A549 (cell line): ENCODE measurements around the gene XCR1. TPM values are rescaled to one million over a fixed set of nuclear protein-coding genes. Genes with fewer than 3 reads are reported as not detected.

Experiments used
- ATAC-seq, 2 experiments: fragments of 200-7000 bp in 1 of 2; fragments of >200 bp in 1 of 2; cut with Nextera tagmentation in 1 of 2; cut with Tn5 transposase in 1 of 2; 3 replicates each; pipeline versions ENCODE4 v1.8.0 to v1.9.1; 2018 to 2020; ENCODE audit warnings: mild to moderate bottlenecking in 1 of 2, moderate library complexity in 1 of 2
- CTCF ChIA-PET: fragments of 300-600 bp; sonication (Branson Sonifier 250); formaldehyde crosslinking; extraction: SDS; loops from one replicate; lab custom pipeline; 2021; ENCODE audit warnings: antibody characterized with exemption, inconsistent platforms; lab: Yijun Ruan, JAX
- POLR2A ChIA-PET: fragments of 350-600 bp; formaldehyde crosslinking; extraction: SDS; loops from one replicate; lab custom pipeline; 2021; ENCODE audit warnings: antibody characterized with exemption, inconsistent platforms; lab: Yijun Ruan, JAX
- DNase-seq, 2 experiments: peaks; one replicate each; pipeline versions ENCODE4 v3.0.0 to v3.0.0-alpha.2; 2011 to 2016; ENCODE audit warnings: low read depth in 1 of 2, low spot score in 1 of 2
- FAIRE-seq: peaks from 2 replicates; lab custom pipeline; 2011; peaks lifted over from hg19 to GRCh38; lab: Jason Lieb, UNC
- H3K27ac ChIP-seq, 2 experiments: fragments of >200 bp; sonication (Bioruptor Twin); formaldehyde crosslinking; 3 replicates each; pipeline ENCODE4 v1.5.1; 2016 to 2017
- H3K4me1 ChIP-seq: fragments of >200 bp; sonication (Bioruptor Twin); formaldehyde crosslinking; 3 replicates; pipeline ENCODE4 v1.6.1; 2016
- H3K4me2 ChIP-seq: fragments of >200 bp; sonication (Bioruptor Twin); formaldehyde crosslinking; 3 replicates; pipeline ENCODE4 v1.6.1; 2016
- H3K4me3 ChIP-seq: fragments of >200 bp; sonication (Bioruptor Twin); formaldehyde crosslinking; 3 replicates; pipeline ENCODE4 v1.5.1; 2016
- H3K9me3 ChIP-seq: fragments of >200 bp; sonication (Bioruptor Twin); formaldehyde crosslinking; 3 replicates; pipeline ENCODE4 v1.6.1; 2016
- BHLHE40 ChIP-seq: IDR thresholded peaks from 2 replicates; pipeline ENCODE4 v1.6.1; 2012; ENCODE audit warnings: low read depth, low read length, inconsistent platforms
- CBX2 ChIP-seq: fragments of 200-600 bp; sonication (generic); IDR thresholded peaks from 2 replicates; pipeline ENCODE4 v1.6.1; 2016; ENCODE audit warnings: low read depth, mild to moderate bottlenecking, borderline replicate concordance
- CHD2 ChIP-seq: fragments of 150-350 bp; IDR thresholded peaks from 2 replicates; pipeline ENCODE4 v1.6.1; 2014; ENCODE audit warnings: low read length; ENCODE audit not compliant: partially characterized antibody
- CHD4 ChIP-seq: fragments of 200-600 bp; sonication (generic); IDR thresholded peaks from 2 replicates; pipeline ENCODE4 v1.6.1; 2016; ENCODE audit warnings: antibody characterized with exemption, mild to moderate bottlenecking, borderline replicate concordance
- EHF ChIP-seq: fragments of 250-450 bp; sonication (Bioruptor Pico); IDR thresholded peaks from 2 replicates; pipeline ENCODE4 v1.5.0; 2020; ENCODE audit warnings: mild to moderate bottlenecking
- EHMT2 ChIP-seq: fragments of 200-600 bp; sonication (generic); IDR thresholded peaks from 2 replicates; pipeline ENCODE4 v1.6.1; 2016; ENCODE audit warnings: antibody characterized with exemption, low read depth, mild to moderate bottlenecking, moderate library complexity
- ESRRA ChIP-seq: fragments of 150-350 bp; IDR thresholded peaks from 2 replicates; pipeline ENCODE4 v1.6.1; 2014; ENCODE audit warnings: mild to moderate bottlenecking, low read length, borderline replicate concordance
- FOSL2 ChIP-seq, 2 experiments: fragments of 450-650 bp in 1 of 2; fragments of >200 bp in 1 of 2; sonication (Bioruptor Twin) in 1 of 2; formaldehyde crosslinking; IDR thresholded peaks; 2 replicates each; pipeline versions ENCODE4 v1.5.0 to v1.6.1; 2016 to 2020; ENCODE audit warnings: mild to moderate bottlenecking in 1 of 2, moderate library complexity in 1 of 2
- GATA3 ChIP-seq: IDR thresholded peaks from 2 replicates; pipeline ENCODE4 v1.6.1; 2012; ENCODE audit warnings: borderline replicate concordance
- HDAC2 ChIP-seq: fragments of 200-600 bp; sonication (generic); IDR thresholded peaks from 2 replicates; pipeline ENCODE4 v1.6.1; 2016
- HEYL ChIP-seq: fragments of 250-450 bp; sonication (Bioruptor Pico); IDR thresholded peaks from 2 replicates; pipeline ENCODE4 v1.8.0; 2021; ENCODE audit warnings: mild to moderate bottlenecking, moderate library complexity
- HOXA7 ChIP-seq: fragments of 250-450 bp; sonication (Bioruptor Pico); IDR thresholded peaks from 2 replicates; pipeline ENCODE4 v1.5.0; 2020; ENCODE audit warnings: mild to moderate bottlenecking, moderate library complexity
- KDM5A ChIP-seq: fragments of 200-600 bp; sonication (generic); IDR thresholded peaks from 2 replicates; pipeline ENCODE4 v1.6.1; 2016; ENCODE audit warnings: antibody characterized with exemption, mild to moderate bottlenecking
- NPAS2 ChIP-seq: fragments of 250-450 bp; sonication (Bioruptor Pico); IDR thresholded peaks from 2 replicates; pipeline ENCODE4 v1.8.0; 2022; ENCODE audit warnings: mild to moderate bottlenecking, moderate library complexity, borderline replicate concordance
- NR3C1 ChIP-seq: fragments of >200 bp; sonication (Bioruptor Twin); formaldehyde crosslinking; IDR thresholded peaks from 3 replicates; pipeline ENCODE4 v1.6.1; 2017
- PHF8 ChIP-seq: fragments of 200-600 bp; sonication (generic); IDR thresholded peaks from 2 replicates; pipeline ENCODE4 v1.6.1; 2016; ENCODE audit warnings: low read depth, mild to moderate bottlenecking, antibody characterized with exemption, moderate library complexity, borderline replicate concordance
- RARB ChIP-seq: fragments of 250-450 bp; sonication (Bioruptor Pico); IDR thresholded peaks from 2 replicates; pipeline ENCODE4 v1.8.0; 2021; ENCODE audit warnings: mild to moderate bottlenecking, moderate library complexity
- RCOR1 ChIP-seq: fragments of 150-350 bp; IDR thresholded peaks from 2 replicates; pipeline ENCODE4 v1.6.1; 2014; ENCODE audit warnings: antibody characterized with exemption, low read length, low read depth
- SREBF2 ChIP-seq: fragments of 450-650 bp; IDR thresholded peaks from 2 replicates; pipeline ENCODE4 v1.6.1; 2014; ENCODE audit warnings: mild to moderate bottlenecking, moderate library complexity
- TP53 ChIP-seq: fragments of 250-450 bp; sonication (Bioruptor Pico); IDR thresholded peaks from 2 replicates; pipeline ENCODE4 v1.5.0; 2021; ENCODE audit warnings: mild to moderate bottlenecking, moderate library complexity
- WGBS: methylation state at CpG from one replicate; pipeline ENCODE4 v1.1.6; 2017; ENCODE audit errors: missing lambda C conversion rate; 5-methylcytosine and 5-hydroxymethylcytosine counted together
- polyA plus RNA-seq, 4 experiments: library from polyadenylated mRNA; depleted of rRNA in 3 of 4; stranded (reverse); fragments of >200 nt; fragmentation: RNase III in 1 of 4; extraction: RNeasy Plus Mini Kit Qiagen cat#74134 plus additional on column Dnase treatment in 1 of 4; gene quantifications; 2 replicates in 3 of 4; 3 replicates in 1 of 4; pipeline ENCODE4 v1.2.3, GENCODE V29; 2011 to 2017
- TF ChIP-seq, protein P1 (sequence below): fragments of 250-450 bp; sonication (Bioruptor Pico); IDR thresholded peaks from 2 replicates; pipeline ENCODE4 v1.5.0; 2020; ENCODE audit warnings: low read depth, mild to moderate bottlenecking, moderate library complexity
- TF ChIP-seq, protein P2 (sequence below): IDR thresholded peaks from 2 replicates; pipeline ENCODE4 v1.6.1; 2012
- TF ChIP-seq, protein P3 (sequence below): fragments of 250-450 bp; sonication (Bioruptor Pico); IDR thresholded peaks from 2 replicates; pipeline ENCODE4 v1.5.0; 2021; ENCODE audit warnings: mild to moderate bottlenecking, moderate library complexity, borderline replicate concordance
- TF ChIP-seq, protein P4 (sequence below): fragments of >200 bp; sonication (Bioruptor Twin); formaldehyde crosslinking; IDR thresholded peaks from 3 replicates; pipeline ENCODE4 v1.5.1; 2016

The XCR1 gene
- polyA plus RNA-seq, 2 of the 4 experiments (the other 2 are of a cell fraction): not detected

DNA sequence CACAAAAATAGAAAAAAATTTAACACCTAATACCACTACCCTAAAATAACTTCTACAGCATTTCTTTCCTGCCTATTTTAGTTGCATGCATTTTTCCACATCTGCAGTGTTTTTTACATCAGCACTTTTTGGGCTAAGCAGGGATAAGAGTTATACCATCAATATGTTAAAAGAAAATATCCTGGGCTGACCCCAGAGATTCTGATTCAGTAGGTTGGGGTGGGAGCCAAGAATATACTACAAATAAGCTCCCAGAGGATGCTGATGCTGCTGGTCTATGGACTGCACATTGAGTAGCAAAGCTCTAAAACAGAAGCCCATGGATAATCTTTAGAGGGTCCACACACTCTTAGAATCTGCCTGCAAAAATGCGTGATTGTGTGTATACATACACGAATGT, 46.5 kb downstream of the XCR1 start:
- Histone ChIP-seq H3K27ac (no peak overlapping the region), H3K4me1 (peaks cover 7% of the 10 kb centered on the region), H3K4me2 (no peak overlapping the region), H3K4me3 (no peak overlapping the region), H3K9me3 (no peaks in the 10 kb centered on the region)
- ChIA-PET CTCF (interaction anchor here (0.7 to 1.4 kb wide), 2 partner anchors 44 to 228 kb away, joined by 3 read pairs; partner anchors contain the start of gene CCR1), POLR2A (no interaction called here)
- no peak for DNase-seq
- ATAC-seq: no peak
- TF ChIP-seq FOSL2 (IDR thresholded peaks at IDR 0.05) (no peak), FOSL2 (CRISPR knock-in tag; IDR thresholded peaks at IDR 0.05) (no peak), EHF (CRISPR knock-in tag) (no peak), NR3C1 (no peak)
- TF ChIP-seq, protein P1, sequence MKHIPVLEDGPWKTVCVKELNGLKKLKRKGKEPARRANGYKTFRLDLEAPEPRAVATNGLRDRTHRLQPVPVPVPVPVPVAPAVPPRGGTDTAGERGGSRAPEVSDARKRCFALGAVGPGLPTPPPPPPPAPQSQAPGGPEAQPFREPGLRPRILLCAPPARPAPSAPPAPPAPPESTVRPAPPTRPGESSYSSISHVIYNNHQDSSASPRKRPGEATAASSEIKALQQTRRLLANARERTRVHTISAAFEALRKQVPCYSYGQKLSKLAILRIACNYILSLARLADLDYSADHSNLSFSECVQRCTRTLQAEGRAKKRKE (CRISPR knock-in tag): no peak
- no peak for FAIRE-seq
- 91% methylated on average over 2 of the region's 2 CpGs for WGBS

DNA sequence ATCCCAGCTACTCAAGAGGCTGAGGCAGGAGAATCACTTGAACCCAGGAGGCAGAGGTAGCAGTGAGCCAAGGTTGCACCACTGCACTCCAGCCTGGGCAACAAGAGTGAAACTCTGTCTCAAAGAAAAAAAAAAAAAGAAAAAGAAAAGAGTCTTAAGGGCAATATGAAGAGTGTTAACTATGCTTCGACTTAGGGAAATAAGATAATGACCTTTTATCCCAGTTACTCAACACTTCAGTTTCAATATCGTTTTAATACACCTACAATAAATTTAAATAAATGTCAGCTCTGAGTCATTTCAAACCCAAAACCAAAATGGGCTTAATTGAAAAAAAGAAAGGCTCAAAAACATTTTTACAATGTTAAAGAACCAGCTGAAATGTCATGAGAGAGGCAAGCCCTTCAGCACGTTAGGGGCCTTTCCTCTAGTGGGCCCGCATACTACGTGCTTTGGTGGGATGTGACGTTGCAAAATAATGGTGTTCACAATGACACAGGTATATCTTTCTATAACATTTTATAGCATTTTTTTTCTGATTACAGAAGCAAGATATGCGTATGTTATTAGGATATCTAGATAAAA, 47.0 kb downstream of the XCR1 start:
- 88% methylated on average over 7 of the region's 7 CpGs for WGBS
- POLR2A ChIA-PET: no interaction called here
- Histone ChIP-seq H3K4me3 (no peak overlapping the region), H3K4me1 (peaks cover 2% of the 10 kb centered on the region), H3K27ac (no peak overlapping the region), H3K9me3 (no peaks in the 10 kb centered on the region), H3K4me2 (no peak overlapping the region)
- no peak for DNase-seq
- CTCF ChIA-PET: interaction anchor here (0.7 to 1.4 kb wide), 3 partner anchors 10 to 228 kb away, joined by 3 to 5 read pairs (median 3); partner anchors contain the start of gene CCR1
- TF ChIP-seq TP53 (CRISPR knock-in tag): no peak
- TF ChIP-seq, protein P2, sequence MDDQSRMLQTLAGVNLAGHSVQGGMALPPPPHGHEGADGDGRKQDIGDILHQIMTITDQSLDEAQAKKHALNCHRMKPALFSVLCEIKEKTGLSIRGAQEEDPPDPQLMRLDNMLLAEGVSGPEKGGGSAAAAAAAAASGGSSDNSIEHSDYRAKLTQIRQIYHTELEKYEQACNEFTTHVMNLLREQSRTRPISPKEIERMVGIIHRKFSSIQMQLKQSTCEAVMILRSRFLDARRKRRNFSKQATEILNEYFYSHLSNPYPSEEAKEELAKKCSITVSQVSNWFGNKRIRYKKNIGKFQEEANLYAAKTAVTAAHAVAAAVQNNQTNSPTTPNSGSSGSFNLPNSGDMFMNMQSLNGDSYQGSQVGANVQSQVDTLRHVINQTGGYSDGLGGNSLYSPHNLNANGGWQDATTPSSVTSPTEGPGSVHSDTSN: no peak
- TF ChIP-seq, protein P1 (CRISPR knock-in tag): no peak
- no peak for TF ChIP-seq CHD4
- TF ChIP-seq HDAC2: no peak
- TF ChIP-seq, protein P3, sequence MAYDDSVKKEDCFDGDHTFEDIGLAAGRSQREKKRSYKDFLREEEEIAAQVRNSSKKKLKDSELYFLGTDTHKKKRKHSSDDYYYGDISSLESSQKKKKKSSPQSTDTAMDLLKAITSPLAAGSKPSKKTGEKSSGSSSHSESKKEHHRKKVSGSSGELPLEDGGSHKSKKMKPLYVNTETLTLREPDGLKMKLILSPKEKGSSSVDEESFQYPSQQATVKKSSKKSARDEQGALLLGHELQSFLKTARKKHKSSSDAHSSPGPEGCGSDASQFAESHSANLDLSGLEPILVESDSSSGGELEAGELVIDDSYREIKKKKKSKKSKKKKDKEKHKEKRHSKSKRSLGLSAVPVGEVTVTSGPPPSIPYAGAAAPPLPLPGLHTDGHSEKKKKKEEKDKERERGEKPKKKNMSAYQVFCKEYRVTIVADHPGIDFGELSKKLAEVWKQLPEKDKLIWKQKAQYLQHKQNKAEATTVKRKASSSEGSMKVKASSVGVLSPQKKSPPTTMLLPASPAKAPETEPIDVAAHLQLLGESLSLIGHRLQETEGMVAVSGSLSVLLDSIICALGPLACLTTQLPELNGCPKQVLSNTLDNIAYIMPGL (CRISPR knock-in tag): no peak
- TF ChIP-seq HEYL (CRISPR knock-in tag): no peak
- no peak for TF ChIP-seq EHMT2
- TF ChIP-seq CBX2: no peak
- no peak for TF ChIP-seq NPAS2 (CRISPR knock-in tag)
- no peak for TF ChIP-seq HOXA7 (CRISPR knock-in tag)
- no peak for TF ChIP-seq BHLHE40
- TF ChIP-seq CHD2: no peak
- TF ChIP-seq ESRRA: no peak
- TF ChIP-seq RARB: no peak
- no peak for ATAC-seq
- FAIRE-seq: no peak

DNA sequence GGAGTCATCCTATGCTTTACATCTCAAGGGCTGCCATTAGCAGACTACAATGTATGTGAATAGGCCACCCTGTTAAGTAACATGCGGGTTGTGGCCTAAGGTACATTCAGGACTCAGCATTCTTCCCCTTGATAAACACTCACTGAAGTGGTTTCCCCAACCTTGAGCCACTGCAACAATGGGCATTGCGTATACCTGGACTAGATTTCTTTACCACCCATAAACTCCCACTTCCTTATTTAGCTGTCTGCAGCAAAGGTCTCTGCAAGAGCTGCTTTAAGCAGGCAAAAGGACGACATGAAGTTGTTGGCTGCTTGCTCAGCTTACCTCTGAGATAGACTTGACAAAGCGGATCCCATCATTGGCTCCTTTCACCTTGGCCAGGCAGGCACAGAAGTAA, 47.9 kb downstream of the XCR1 start:
- no peak for FAIRE-seq
- no peak overlapping the region for H3K27ac ChIP-seq
- no peak for DNase-seq
- WGBS: 96% methylated on average over 4 of the region's 4 CpGs
- no peak for ATAC-seq
- no peak overlapping the region for H3K4me2 ChIP-seq
- no peaks in the 10 kb centered on the region for H3K9me3 ChIP-seq
- H3K4me1 ChIP-seq: no peaks in the 10 kb centered on the region
- no peak overlapping the region for H3K4me3 ChIP-seq
- POLR2A ChIA-PET: no interaction called here
- CTCF ChIA-PET: interaction anchor here (1.2 kb wide), 1 partner anchor 11 kb away, joined by 5 read pairs; no protein-coding TSS in a partner anchor
- TF ChIP-seq, protein P4, sequence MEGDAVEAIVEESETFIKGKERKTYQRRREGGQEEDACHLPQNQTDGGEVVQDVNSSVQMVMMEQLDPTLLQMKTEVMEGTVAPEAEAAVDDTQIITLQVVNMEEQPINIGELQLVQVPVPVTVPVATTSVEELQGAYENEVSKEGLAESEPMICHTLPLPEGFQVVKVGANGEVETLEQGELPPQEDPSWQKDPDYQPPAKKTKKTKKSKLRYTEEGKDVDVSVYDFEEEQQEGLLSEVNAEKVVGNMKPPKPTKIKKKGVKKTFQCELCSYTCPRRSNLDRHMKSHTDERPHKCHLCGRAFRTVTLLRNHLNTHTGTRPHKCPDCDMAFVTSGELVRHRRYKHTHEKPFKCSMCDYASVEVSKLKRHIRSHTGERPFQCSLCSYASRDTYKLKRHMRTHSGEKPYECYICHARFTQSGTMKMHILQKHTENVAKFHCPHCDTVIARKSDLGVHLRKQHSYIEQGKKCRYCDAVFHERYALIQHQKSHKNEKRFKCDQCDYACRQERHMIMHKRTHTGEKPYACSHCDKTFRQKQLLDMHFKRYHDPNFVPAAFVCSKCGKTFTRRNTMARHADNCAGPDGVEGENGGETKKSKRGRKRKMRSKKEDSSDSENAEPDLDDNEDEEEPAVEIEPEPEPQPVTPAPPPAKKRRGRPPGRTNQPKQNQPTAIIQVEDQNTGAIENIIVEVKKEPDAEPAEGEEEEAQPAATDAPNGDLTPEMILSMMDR: no peak
- no peak for TF ChIP-seq SREBF2
- no peak for TF ChIP-seq RCOR1
- no peak for TF ChIP-seq GATA3
- TF ChIP-seq KDM5A: no peak
- TF ChIP-seq, protein P3 (CRISPR knock-in tag): no peak
- TF ChIP-seq PHF8: no peak
